NCI-H1417 (cell line): ENCODE measurements around the gene NAXD.
A peak's percentile ranks its signal among the peaks of the same experiment; 100 is the strongest.
"Not testable (repeated sequence)": the region's sequence is repeated elsewhere in the genome, so short reads cannot be mapped to it uniquely, and the experiment has no call there.

Source experiments
- DNase-seq, 3 experiments: peaks; one replicate each; lab custom pipeline; 2025; lab: John Stamatoyannopoulos, UW

The NAXD gene

GRCh38 chr13:110644892-110645521, 29.7 kb downstream of the NAXD start:
- DNase-seq: peak in 1 of 3 experiments; percentile 85

GRCh38 chr13:110645750-110646149, 30.4 kb downstream of the NAXD start:
- DNase-seq: no peak

- DNase-seq: no peak
Observed at GRCh38 chr13:110646442-110647364, 31.4 kb downstream of the NAXD start.

GRCh38 chr13:110647365-110647737, 32.0 kb downstream of the NAXD start:
- no peak for DNase-seq

GRCh38 chr13:110648146-110648819, 32.9 kb downstream of the NAXD start:
- DNase-seq: no peak

- DNase-seq: no peak
Observed at GRCh38 chr13:110648848-110649421, 33.6 kb downstream of the NAXD start.

- no peak for DNase-seq
Observed at GRCh38 chr13:110649551-110649950, 34.2 kb downstream of the NAXD start.

- no peak for DNase-seq
Observed at GRCh38 chr13:110650436-110650835, 35.1 kb downstream of the NAXD start.

- no peak for DNase-seq
Observed at GRCh38 chr13:110651271-110651670, 35.9 kb downstream of the NAXD start.

GRCh38 chr13:110651726-110652230, 36.4 kb downstream of the NAXD start:
- DNase-seq: no peak

- DNase-seq: no peak
Observed at GRCh38 chr13:110652231-110652730, 36.9 kb downstream of the NAXD start.

- DNase-seq: no peak
Observed at GRCh38 chr13:110652764-110653163, 37.4 kb downstream of the NAXD start.

- DNase-seq: no peak
Observed at GRCh38 chr13:110653271-110653670, 37.9 kb downstream of the NAXD start.

GRCh38 chr13:110653851-110654250, 38.5 kb downstream of the NAXD start:
- DNase-seq: no peak

GRCh38 chr13:110657196-110657595, 41.9 kb downstream of the NAXD start:
- no peak for DNase-seq

- DNase-seq: not testable (repeated sequence)
Observed at GRCh38 chr13:110658218-110658911, 43.0 kb downstream of the NAXD start.

GRCh38 chr13:110661256-110661655, 45.9 kb downstream of the NAXD start:
- no peak for DNase-seq

- no peak for DNase-seq
Observed at GRCh38 chr13:110662091-110662490, 46.7 kb downstream of the NAXD start.

- no peak for DNase-seq
Observed at GRCh38 chr13:110662777-110663443, 47.6 kb downstream of the NAXD start.

- DNase-seq: no peak
Observed at GRCh38 chr13:110663491-110663890, 48.1 kb downstream of the NAXD start.

- DNase-seq: no peak
Observed at GRCh38 chr13:110664041-110664440, 48.7 kb downstream of the NAXD start.
